Calu3 (cell line): ENCODE results near the gene ERN2. TPM values are rescaled to one million over a fixed set of nuclear protein-coding genes. Genes with fewer than 3 reads are reported as not detected.

Experiments
- BruUV-seq: library from RNA; stranded (reverse); fragments of 400-500 nt; replicated peaks from 2 replicates; lab custom pipeline; 2021; lab: Mats Ljungman, UMichigan
- CTCF ChIA-PET: fragments of 300-600 bp; sonication (Branson Sonifier 250); formaldehyde crosslinking; loops from one replicate; lab custom pipeline; 2022; ENCODE audit warnings: antibody characterized with exemption; lab: Charles Lee
- DNase-seq: peaks from one replicate; pipeline ENCODE4 v3.0.0; 2022
- H3K27ac Mint-ChIP-seq: one replicate; pipeline ENCODE4 v1.8.0; 2022; ENCODE audit warnings: mixed read lengths; ENCODE audit not compliant: unreplicated experiment
- H3K27me3 Mint-ChIP-seq: one replicate; pipeline ENCODE4 v1.8.0; 2022; ENCODE audit warnings: mixed read lengths; ENCODE audit not compliant: unreplicated experiment
- H3K36me3 Mint-ChIP-seq: one replicate; pipeline ENCODE4 v1.8.0; 2022; ENCODE audit warnings: mild to moderate bottlenecking, moderate library complexity, mixed read lengths; ENCODE audit not compliant: insufficient read depth, unreplicated experiment
- H3K4me1 Mint-ChIP-seq: one replicate; pipeline ENCODE4 v1.8.0; 2022; ENCODE audit warnings: mild to moderate bottlenecking, low read depth, mixed read lengths; ENCODE audit not compliant: unreplicated experiment
- H3K4me3 Mint-ChIP-seq: one replicate; pipeline ENCODE4 v1.8.0; 2022; ENCODE audit warnings: mild to moderate bottlenecking, low read depth, moderate library complexity, mixed read lengths; ENCODE audit not compliant: unreplicated experiment
- H3K9me3 Mint-ChIP-seq: one replicate; pipeline ENCODE4 v1.8.0; 2022; ENCODE audit warnings: low read depth, mixed read lengths; ENCODE audit not compliant: unreplicated experiment
- CTCF ChIP-seq: fragments of 200-600 bp; IDR thresholded peaks from one replicate; pipeline ENCODE4 v1.8.0; 2022; ENCODE audit warnings: antibody characterized with exemption; ENCODE audit not compliant: unreplicated experiment
- intact Hi-C: fragments of 100-400 bp; cut with micrococcal nuclease; formaldehyde crosslinking; loops from one replicate; pipeline ENCODE4 v1.10.0; 2022; ENCODE audit not compliant: unreplicated experiment
- total RNA-seq: library from RNA; stranded (reverse); gene quantifications from 2 replicates; pipeline ENCODE4 v1.2.3, GENCODE V29; 2022

ERN2 gene
- total RNA-seq, 1 experiment from 2014 or later, result 3.2 TPM

DNA sequence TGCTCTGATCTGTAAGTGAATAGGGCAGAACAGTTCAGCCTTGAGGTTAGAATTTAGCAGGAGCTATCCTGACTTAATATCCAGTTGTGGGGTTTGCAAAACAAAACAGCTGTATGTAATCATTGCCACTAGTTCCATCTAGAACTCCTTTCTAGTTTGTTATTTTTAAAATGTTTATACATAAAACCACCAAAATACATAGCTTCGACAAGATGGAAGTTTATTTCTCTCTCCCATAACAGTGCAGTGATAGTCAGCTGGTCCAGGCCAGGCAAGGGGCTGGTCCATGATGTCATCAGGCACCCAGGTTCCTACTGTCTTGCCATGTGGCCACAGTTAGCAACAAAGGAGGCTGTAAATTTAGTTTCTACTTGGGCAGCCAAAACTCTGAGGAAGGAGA, 44.8 kb downstream of the ERN2 start:
- no peak for TF ChIP-seq CTCF
- Mint-ChIP-seq H3K4me3 (no peak overlapping the region), H3K4me1 (peaks cover 12% of the 10 kb centered on the region), H3K9me3 (no peaks in the 10 kb centered on the region), H3K27me3 (no peaks in the 10 kb centered on the region), H3K36me3 (peaks cover 24% of the 10 kb centered on the region), H3K27ac (no peak overlapping the region)
- CTCF ChIA-PET, result interaction anchor here (0.6 to 2.0 kb wide), 2 partner anchors 10 to 611 kb away, joined by 3 to 6 read pairs; partner anchors contain the start of gene PLK1
- DNase-seq, result no peak
- intact Hi-C loops, result no loop called here
- no TSS peak for BruUV-seq

DNA sequence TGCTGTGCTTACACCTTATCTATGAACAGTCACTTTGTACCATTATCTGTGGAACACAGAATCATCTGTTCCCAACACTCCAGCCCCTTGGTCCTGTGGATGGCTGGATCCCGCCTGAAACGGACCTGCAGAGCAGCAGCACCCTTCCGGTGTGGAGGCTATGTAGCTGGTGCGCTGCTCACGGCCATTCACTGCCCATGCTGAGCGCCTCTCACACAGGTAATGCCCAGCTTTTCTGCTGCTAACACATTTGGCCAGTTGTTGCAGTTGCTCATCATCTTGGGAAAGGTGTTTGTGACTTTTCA, 45.7 kb downstream of the ERN2 start:
- no TSS peak for BruUV-seq
- peaks cover 25% of the 10 kb centered on the region for H3K36me3 Mint-ChIP-seq
- intact Hi-C loops, result no loop called here
- no peaks in the 10 kb centered on the region for H3K9me3 Mint-ChIP-seq
- no peak for TF ChIP-seq CTCF
- H3K4me3 Mint-ChIP-seq, result no peak overlapping the region
- H3K27ac Mint-ChIP-seq, result no peak overlapping the region
- peaks cover 12% of the 10 kb centered on the region for H3K4me1 Mint-ChIP-seq
- no peak for DNase-seq
- CTCF ChIA-PET, result interaction anchor here (2.0 kb wide), 1 partner anchor 11 kb away, joined by 6 read pairs; the partner anchor contains the start of gene PLK1
- no peaks in the 10 kb centered on the region for H3K27me3 Mint-ChIP-seq

GRCh38 chr16:23666571-23667354, 46.3 kb downstream of the ERN2 start:
- peaks cover 12% of the 10 kb centered on the region for H3K4me1 Mint-ChIP-seq
- no TSS peak for BruUV-seq
- TF ChIP-seq CTCF, result no peak
- no peak overlapping the region for H3K4me3 Mint-ChIP-seq
- intact Hi-C loops, result no loop called here
- no peak overlapping the region for H3K27ac Mint-ChIP-seq
- H3K9me3 Mint-ChIP-seq, result no peaks in the 10 kb centered on the region
- CTCF ChIA-PET, result no interaction called here
- no peaks in the 10 kb centered on the region for H3K27me3 Mint-ChIP-seq
- H3K36me3 Mint-ChIP-seq, result peaks cover 30% of the 10 kb centered on the region
- no peak for DNase-seq

GRCh38 chr16:23663918-23664317, 49.1 kb downstream of the ERN2 start:
- Mint-ChIP-seq H3K4me3 (no peak overlapping the region), H3K9me3 (no peaks in the 10 kb centered on the region), H3K27ac (no peak overlapping the region), H3K36me3 (peaks cover 35% of the 10 kb centered on the region), H3K4me1 (peaks cover under 1% of the 10 kb centered on the region), H3K27me3 (no peaks in the 10 kb centered on the region)
- BruUV-seq, result no TSS peak
- intact Hi-C loops, result no loop called here
- DNase-seq, result no peak
- no peak for TF ChIP-seq CTCF
- CTCF ChIA-PET, result no interaction called here
